H4 (cell line): ENCODE results near the gene LPP. TPM values are rescaled to one million over a fixed set of nuclear protein-coding genes. Genes with fewer than 3 reads are reported as not detected.
"Not testable (repeated sequence)": the region's sequence is repeated elsewhere in the genome, so short reads cannot be mapped to it uniquely, and the experiment has no call there.

Experiments used
- DNase-seq: peaks from one replicate; pipeline ENCODE4 v3.0.0-alpha.2; 2015; ENCODE audit warnings: low spot score
- total RNA-seq: library from RNA; depleted of rRNA; stranded (reverse); fragments of >200 nt; shearing (Covaris generic); gene quantifications from 2 replicates; pipeline ENCODE4 v1.2.3, GENCODE V29; 2014

The LPP gene
- total RNA-seq, 1 experiment from 2014 or later: 28.3 TPM

GRCh38 chr3:188400494-188401243, 246.7 kb downstream of the LPP start:
- DNase-seq: no peak

GRCh38 chr3:188401244-188401993, 247.5 kb downstream of the LPP start:
- no peak for DNase-seq

DNA sequence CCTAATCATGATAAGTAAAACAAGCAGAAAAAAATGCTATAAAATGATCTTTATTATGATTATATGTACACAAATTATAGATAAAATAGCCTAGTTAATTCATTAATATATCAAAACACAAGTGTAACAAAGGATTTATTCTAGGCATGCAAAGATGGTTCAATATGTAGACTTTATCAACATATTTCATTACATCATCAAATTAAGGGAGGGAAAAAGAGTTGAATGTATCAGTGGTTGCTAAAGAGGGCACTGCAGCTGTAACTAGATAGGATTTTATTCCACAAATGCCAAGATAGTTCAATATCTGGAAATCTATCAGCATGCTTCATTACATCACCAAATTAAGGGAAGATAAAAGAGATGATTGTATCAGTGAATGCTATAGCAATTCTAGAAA, 248.3 kb downstream of the LPP start:
- DNase-seq: no peak

GRCh38 chr3:188403404-188403803, 249.4 kb downstream of the LPP start:
- DNase-seq: no peak

DNA sequence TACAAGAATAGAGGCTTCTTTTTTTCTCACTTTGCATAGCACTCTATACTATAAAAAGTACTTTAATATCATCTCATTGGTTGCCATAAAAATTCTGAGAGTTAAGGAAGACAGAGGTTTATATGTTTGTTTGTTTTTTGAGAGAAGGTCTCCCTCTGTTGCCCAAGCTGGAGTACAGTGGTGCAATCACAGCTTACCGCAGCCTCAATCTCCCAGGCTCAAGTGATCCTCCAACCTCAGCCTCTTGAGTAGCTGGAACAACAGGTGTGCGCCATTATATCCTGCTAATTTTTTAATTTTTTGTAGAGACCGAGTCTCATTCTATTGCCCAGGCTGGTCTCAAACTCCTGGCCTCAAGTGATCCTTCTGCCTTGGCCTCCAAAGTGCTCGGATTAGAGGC, 250.2 kb downstream of the LPP start:
- DNase-seq: no peak

GRCh38 chr3:188404701-188405100, 250.7 kb downstream of the LPP start:
- DNase-seq: no peak

- no peak for DNase-seq
These were observed 253.4 kb downstream of the LPP start for GRCh38 chr3:188407158-188407880.

- no peak for DNase-seq
These were observed 254.9 kb downstream of the LPP start for GRCh38 chr3:188408831-188409230.

DNA sequence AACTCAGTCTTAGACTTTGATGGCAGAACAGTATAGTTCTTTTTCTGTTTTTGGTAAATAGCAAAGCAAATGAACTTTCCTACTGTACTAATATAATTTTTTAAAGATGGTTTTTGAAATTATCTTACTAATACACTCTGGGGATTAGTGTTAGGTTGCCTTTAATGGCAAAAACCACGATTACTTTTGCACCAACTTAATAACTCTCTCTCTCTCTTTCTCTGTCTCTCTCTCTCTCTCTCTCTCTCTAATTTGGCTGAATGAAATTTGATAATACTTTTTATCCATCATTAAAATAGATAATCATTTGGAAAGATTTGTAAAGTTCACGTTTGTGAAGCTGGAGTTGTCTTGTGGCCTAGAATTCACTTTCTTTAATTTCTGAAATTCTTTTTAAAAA, 257.8 kb downstream of the LPP start:
- DNase-seq: no peak

- peak; percentile 24 for DNase-seq
These were observed 261.2 kb downstream of the LPP start for GRCh38 chr3:188415196-188415595.

DNA sequence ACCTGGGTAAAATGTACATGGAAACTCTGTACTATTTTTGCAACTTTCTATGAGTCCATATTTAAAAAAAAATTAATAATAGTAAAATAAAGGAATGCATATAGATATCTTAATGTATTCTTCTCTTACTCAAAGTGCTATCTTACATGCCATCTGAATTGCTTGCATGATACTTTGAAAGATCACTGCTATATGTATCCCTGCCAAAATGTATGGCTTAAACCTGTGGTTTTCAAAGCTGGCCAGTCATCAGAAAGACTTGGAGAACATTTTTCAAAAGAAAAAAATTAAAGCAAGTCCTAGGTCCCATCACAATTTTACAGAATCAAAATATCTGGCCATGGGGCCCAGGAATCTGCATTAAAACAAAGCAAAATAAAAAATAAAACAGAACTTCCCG, 262.1 kb downstream of the LPP start:
- DNase-seq: no peak

GRCh38 chr3:188417271-188417696, 263.3 kb downstream of the LPP start:
- no peak for DNase-seq

- no peak for DNase-seq
These were observed 263.8 kb downstream of the LPP start for GRCh38 chr3:188417766-188418165.

DNA sequence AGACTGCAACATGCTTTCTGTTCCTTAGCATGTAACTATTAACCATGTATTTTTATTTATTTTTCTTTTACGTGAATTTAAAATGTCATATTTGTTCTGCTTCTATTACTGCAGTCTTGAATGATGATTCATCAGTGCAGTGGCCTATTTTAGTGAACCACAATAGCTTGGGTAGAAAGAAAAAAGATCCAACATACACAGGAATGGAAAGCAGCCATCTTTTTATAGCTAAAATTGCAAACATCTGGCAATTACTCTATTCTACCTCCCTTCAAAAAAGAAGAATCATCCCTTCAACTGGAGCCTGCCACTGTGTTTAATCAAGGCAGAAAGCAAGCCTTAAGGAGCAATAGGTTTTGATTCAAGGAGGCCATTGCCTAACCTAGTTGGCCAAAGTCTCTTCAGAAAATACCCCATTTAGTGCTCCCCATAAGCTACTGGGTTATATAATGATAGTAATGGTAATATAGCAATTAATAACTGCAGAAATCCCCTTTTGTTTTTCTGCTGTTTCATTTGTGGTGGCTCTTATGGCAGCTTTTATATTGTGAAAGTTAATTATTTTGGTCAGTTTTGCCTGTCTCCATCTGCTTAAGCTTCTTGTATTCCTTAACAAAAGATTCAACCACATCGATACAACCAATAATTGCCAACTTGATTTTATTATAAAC, 267.3 kb downstream of the LPP start:
- peak; percentile 58 for DNase-seq

GRCh38 chr3:188421836-188422540, 268.0 kb downstream of the LPP start:
- DNase-seq: no peak

GRCh38 chr3:188427981-188428380, 274.0 kb downstream of the LPP start:
- not testable (repeated sequence) for DNase-seq

GRCh38 chr3:188431040-188431439, 277.1 kb downstream of the LPP start:
- no peak for DNase-seq

GRCh38 chr3:188431553-188431952, 277.6 kb downstream of the LPP start:
- DNase-seq: peak; percentile 19

- no peak for DNase-seq
These were observed 279.0 kb downstream of the LPP start for GRCh38 chr3:188432802-188433520.

- no peak for DNase-seq
These were observed 279.7 kb downstream of the LPP start for GRCh38 chr3:188433521-188434150.
